ENCODE results near the gene BBIP1.

The BBIP1 gene

GRCh38 chr10:110918643-110919348, at the start of gene BBIP1:
Gene BBIP1 (minus strand): TSS chr10:110919180. CDS start chr10:110918157, 1,023 bp downstream.
- DNase-seq (ENCODE audit: low read depth) = peak; percentile 100

- no peak for DNase-seq (ENCODE audit: low read depth)
Measured at GRCh38 chr10:110967645-110968044, 48.7 kb upstream of the BBIP1 start.

- DNase-seq (ENCODE audit: low read depth) = no peak
Measured at GRCh38 chr10:110967009-110967630, 48.1 kb upstream of the BBIP1 start.

GRCh38 chr10:110966146-110966545, 47.2 kb upstream of the BBIP1 start:
- DNase-seq (ENCODE audit: low read depth) = no peak

- no peak for DNase-seq (ENCODE audit: low read depth)
Measured at GRCh38 chr10:110965216-110965615, 46.2 kb upstream of the BBIP1 start.

GRCh38 chr10:110964681-110965080, 45.7 kb upstream of the BBIP1 start:
- no peak for DNase-seq (ENCODE audit: low read depth)

- DNase-seq (ENCODE audit: low read depth) = no peak
Measured at GRCh38 chr10:110963162-110963561, 44.2 kb upstream of the BBIP1 start.

- DNase-seq (ENCODE audit: low read depth) = no peak
Measured at GRCh38 chr10:110962443-110962842, 43.5 kb upstream of the BBIP1 start.

- no peak for DNase-seq (ENCODE audit: low read depth)
Measured at GRCh38 chr10:110960333-110960712, 41.3 kb upstream of the BBIP1 start.

- DNase-seq (ENCODE audit: low read depth) = no peak
Measured at GRCh38 chr10:110959379-110960332, 40.7 kb upstream of the BBIP1 start.

- DNase-seq (ENCODE audit: low read depth) = no peak
Measured at GRCh38 chr10:110957606-110958005, 38.6 kb upstream of the BBIP1 start.

GRCh38 chr10:110951381-110951780, 32.4 kb upstream of the BBIP1 start:
- no peak for DNase-seq (ENCODE audit: low read depth)

- peak; percentile 64 for DNase-seq (ENCODE audit: low read depth)
Measured at GRCh38 chr10:110947061-110947595, 28.1 kb upstream of the BBIP1 start.

- DNase-seq (ENCODE audit: low read depth) = peak; percentile 10
Measured at GRCh38 chr10:110946496-110946895, 27.5 kb upstream of the BBIP1 start.

- DNase-seq (ENCODE audit: low read depth) = peak; percentile 61
Measured at GRCh38 chr10:110944792-110945396, 25.9 kb upstream of the BBIP1 start.

GRCh38 chr10:110939419-110939818, 20.4 kb upstream of the BBIP1 start:
- DNase-seq (ENCODE audit: low read depth) = no peak

- DNase-seq (ENCODE audit: low read depth) = no peak
Measured at GRCh38 chr10:110936757-110937156, 17.8 kb upstream of the BBIP1 start.

- DNase-seq (ENCODE audit: low read depth) = no peak
Measured at GRCh38 chr10:110932505-110933180, 13.7 kb upstream of the BBIP1 start.

GRCh38 chr10:110931769-110932381, 12.9 kb upstream of the BBIP1 start:
- no peak for DNase-seq (ENCODE audit: low read depth)

- no peak for DNase-seq (ENCODE audit: low read depth)
Measured at GRCh38 chr10:110927461-110927860, 8.5 kb upstream of the BBIP1 start.
